Measurements from ENCODE around the gene TOMM5.

Gene TOMM5

GRCh38 chr9:37623267-37623666 lies 30.9 kb upstream of the TOMM5 start:
- Histone ChIP-seq H3K4me1 (ENCODE audit: insufficient read depth, low read length) (no peaks in the 10 kb centered on the region), H3K36me3 (ENCODE audit: insufficient read depth, low read length) (no peaks in the 10 kb centered on the region), H2AFZ (ENCODE audit: low read depth, low read length) (no peak overlapping the region), H3K9me3 (ENCODE audit: low read length) (no peaks in the 10 kb centered on the region), H3K4me3 (ENCODE audit: low read length) (no peak overlapping the region), H3K27me3 (ENCODE audit: insufficient read depth, low read length) (peaks cover 22% of the 10 kb centered on the region)

DNA sequence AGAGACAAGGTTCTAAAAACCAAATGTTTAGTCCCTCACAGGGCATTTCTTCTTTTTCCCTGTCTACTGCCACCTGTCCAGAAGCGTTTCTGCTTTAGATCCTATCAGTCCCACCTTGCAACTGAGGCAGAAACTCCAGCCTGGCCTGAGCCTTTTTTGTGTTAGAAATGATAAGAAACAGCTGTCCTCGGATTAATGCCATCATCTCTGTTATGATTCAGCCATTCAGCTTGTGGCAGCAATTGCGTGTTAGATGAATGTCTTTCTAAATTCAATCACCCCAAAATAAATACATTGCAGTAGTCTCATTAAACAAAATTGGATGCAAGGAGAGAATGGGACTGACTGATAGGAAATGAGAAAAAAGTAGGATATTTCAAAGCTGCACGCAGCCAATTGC lies 30.1 kb upstream of the TOMM5 start:
- H3K9me3 ChIP-seq (ENCODE audit: low read length): no peaks in the 10 kb centered on the region
- no peaks in the 10 kb centered on the region for H3K4me1 ChIP-seq (ENCODE audit: insufficient read depth, low read length)
- peaks cover 24% of the 10 kb centered on the region for H3K27me3 ChIP-seq (ENCODE audit: insufficient read depth, low read length)
- no peaks in the 10 kb centered on the region for H3K36me3 ChIP-seq (ENCODE audit: insufficient read depth, low read length)
- H2AFZ ChIP-seq (ENCODE audit: low read depth, low read length): no peak overlapping the region
- H3K4me3 ChIP-seq (ENCODE audit: low read length): no peak overlapping the region

DNA sequence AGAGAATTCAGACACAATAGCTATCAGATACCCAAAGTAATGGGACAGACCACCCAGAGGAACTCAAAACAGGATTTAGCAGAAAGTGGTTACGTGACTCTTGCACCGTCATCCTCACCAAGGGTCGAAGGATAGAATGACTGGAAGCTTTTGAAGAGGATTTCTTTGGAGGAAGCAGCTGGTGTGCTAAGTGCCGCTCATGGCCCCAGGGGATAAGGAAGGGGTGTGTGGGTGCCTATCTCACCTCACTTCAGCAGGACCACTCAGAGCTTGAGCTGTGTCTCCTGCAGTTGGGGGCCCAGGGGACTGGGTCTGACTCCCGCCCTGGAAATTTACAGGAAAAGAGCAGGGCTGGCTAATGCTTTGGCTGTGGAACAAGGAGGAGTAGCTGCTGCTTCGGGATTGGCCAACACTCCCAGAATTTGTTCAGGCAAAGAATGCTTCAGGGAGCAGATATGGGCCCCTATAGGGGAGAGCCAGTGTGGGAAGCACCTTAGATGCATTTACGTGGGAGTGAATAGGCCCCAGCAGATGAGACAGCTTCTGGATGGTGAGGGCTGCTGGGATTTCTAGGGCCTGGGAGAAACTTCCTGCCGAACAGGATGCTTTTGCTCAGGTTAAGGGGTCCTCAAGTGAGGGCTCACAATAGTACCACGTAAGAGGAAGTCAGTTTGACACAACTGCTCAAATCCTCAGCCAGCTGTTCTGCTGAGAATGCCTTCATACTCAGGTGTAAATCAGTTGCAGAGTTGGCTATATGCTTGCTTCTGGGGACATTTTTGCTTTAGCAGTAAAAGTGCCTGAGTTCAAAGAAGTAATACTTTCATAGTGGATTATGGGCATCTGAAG lies 29.1 kb upstream of the TOMM5 start:
- Histone ChIP-seq H2AFZ (ENCODE audit: low read depth, low read length) (no peak overlapping the region), H3K9me3 (ENCODE audit: low read length) (no peaks in the 10 kb centered on the region), H3K4me1 (ENCODE audit: insufficient read depth, low read length) (no peaks in the 10 kb centered on the region), H3K36me3 (ENCODE audit: insufficient read depth, low read length) (no peaks in the 10 kb centered on the region), H3K4me3 (ENCODE audit: low read length) (no peak overlapping the region), H3K27me3 (ENCODE audit: insufficient read depth, low read length) (peaks cover 24% of the 10 kb centered on the region)

DNA sequence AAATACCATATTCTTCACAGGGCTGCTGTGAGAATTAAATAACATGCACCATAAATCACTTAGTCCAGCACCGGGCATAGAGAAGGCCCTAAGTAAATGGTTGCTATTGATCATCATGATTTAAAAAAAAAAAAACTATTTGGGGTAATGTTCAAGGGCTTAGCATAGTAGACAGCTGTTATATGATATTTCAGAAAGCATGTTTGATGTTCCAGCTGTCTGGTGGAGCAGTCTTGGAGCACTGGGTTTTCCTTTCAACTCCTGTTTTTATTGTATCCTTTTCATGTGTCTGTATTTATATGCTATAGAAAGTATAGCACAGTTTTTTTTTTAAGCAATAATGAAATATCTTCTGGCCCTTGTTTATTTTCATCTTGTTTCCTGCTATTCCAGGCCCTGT lies 28.0 kb upstream of the TOMM5 start:
- no peak overlapping the region for H2AFZ ChIP-seq (ENCODE audit: low read depth, low read length)
- peaks cover 22% of the 10 kb centered on the region for H3K27me3 ChIP-seq (ENCODE audit: insufficient read depth, low read length)
- H3K36me3 ChIP-seq (ENCODE audit: insufficient read depth, low read length): no peaks in the 10 kb centered on the region
- H3K4me1 ChIP-seq (ENCODE audit: insufficient read depth, low read length): no peaks in the 10 kb centered on the region
- H3K9me3 ChIP-seq (ENCODE audit: low read length): no peaks in the 10 kb centered on the region
- H3K4me3 ChIP-seq (ENCODE audit: low read length): no peak overlapping the region

- H3K4me1 ChIP-seq (ENCODE audit: insufficient read depth, low read length): no peaks in the 10 kb centered on the region
- no peak overlapping the region for H2AFZ ChIP-seq (ENCODE audit: low read depth, low read length)
- H3K36me3 ChIP-seq (ENCODE audit: insufficient read depth, low read length): no peaks in the 10 kb centered on the region
- peaks cover 16% of the 10 kb centered on the region for H3K27me3 ChIP-seq (ENCODE audit: insufficient read depth, low read length)
- no peaks in the 10 kb centered on the region for H3K9me3 ChIP-seq (ENCODE audit: low read length)
- no peak overlapping the region for H3K4me3 ChIP-seq (ENCODE audit: low read length)
These were observed 27.4 kb upstream of the TOMM5 start for GRCh38 chr9:37619806-37620205.

DNA sequence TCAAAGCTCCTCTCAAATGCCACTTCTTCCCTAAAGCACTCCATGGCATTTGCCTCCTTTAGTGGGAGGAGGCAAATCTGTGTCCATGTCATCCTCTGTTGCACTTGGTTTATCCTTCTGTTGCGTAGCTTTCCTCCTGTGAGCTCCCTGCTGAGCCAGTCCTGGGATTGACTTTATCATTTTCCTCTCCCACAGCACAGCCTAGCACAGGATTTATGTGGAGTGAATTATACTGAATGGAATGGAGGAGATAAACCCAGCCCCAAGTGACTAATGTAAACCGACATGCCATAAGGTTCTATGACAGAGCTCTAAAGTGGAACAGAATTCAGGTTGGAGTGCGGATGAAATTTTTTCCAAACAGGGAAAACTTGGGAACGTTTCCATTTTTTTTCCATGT lies 26.4 kb upstream of the TOMM5 start:
- H3K27me3 ChIP-seq (ENCODE audit: insufficient read depth, low read length): peaks cover 18% of the 10 kb centered on the region
- H2AFZ ChIP-seq (ENCODE audit: low read depth, low read length): no peak overlapping the region
- H3K36me3 ChIP-seq (ENCODE audit: insufficient read depth, low read length): no peaks in the 10 kb centered on the region
- no peak overlapping the region for H3K4me3 ChIP-seq (ENCODE audit: low read length)
- no peaks in the 10 kb centered on the region for H3K4me1 ChIP-seq (ENCODE audit: insufficient read depth, low read length)
- H3K9me3 ChIP-seq (ENCODE audit: low read length): no peaks in the 10 kb centered on the region

DNA sequence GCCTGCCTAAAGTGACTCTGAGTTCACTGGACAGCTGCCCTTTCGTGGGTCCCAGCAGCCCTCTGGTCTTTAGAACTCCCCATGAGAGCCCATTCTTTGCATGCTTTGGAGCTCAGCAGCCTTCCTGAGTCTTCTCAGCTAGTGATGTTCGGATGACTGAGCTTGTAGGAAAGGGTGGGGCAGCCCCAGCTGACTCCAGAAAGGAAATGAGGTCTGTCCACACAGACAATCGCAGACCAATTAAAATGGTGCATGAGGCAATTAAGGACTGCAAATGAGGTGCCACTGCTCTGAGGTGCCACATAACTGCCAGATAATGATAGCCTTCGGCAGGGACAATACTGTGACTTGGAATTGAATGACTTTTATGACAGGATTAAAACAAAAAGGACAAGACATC lies 25.4 kb upstream of the TOMM5 start:
- no peaks in the 10 kb centered on the region for H3K4me1 ChIP-seq (ENCODE audit: insufficient read depth, low read length)
- H2AFZ ChIP-seq (ENCODE audit: low read depth, low read length): no peak overlapping the region
- peaks cover 12% of the 10 kb centered on the region for H3K27me3 ChIP-seq (ENCODE audit: insufficient read depth, low read length)
- no peak overlapping the region for H3K4me3 ChIP-seq (ENCODE audit: low read length)
- no peaks in the 10 kb centered on the region for H3K9me3 ChIP-seq (ENCODE audit: low read length)
- no peaks in the 10 kb centered on the region for H3K36me3 ChIP-seq (ENCODE audit: insufficient read depth, low read length)

DNA sequence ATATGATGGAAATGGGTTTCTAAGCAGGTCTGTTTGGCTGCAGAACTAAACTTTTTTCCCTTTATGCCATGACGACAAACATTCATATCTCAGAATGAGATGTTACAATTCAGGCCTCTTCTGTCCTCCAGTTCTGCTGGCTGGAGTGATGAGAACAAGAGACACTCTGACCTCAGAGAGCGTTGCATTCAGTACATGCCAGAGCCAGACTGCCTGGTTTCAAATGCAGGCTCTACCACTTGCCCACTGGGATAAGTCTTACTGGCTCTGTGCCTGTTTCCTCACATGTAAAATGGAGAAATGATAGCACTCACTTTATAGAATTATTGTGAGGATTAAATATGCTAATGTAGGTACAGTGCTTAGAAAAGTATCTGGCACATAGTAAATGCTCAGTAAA lies 24.8 kb upstream of the TOMM5 start:
- H3K36me3 ChIP-seq (ENCODE audit: insufficient read depth, low read length): no peaks in the 10 kb centered on the region
- peaks cover 12% of the 10 kb centered on the region for H3K27me3 ChIP-seq (ENCODE audit: insufficient read depth, low read length)
- H2AFZ ChIP-seq (ENCODE audit: low read depth, low read length): no peak overlapping the region
- no peaks in the 10 kb centered on the region for H3K9me3 ChIP-seq (ENCODE audit: low read length)
- no peaks in the 10 kb centered on the region for H3K4me1 ChIP-seq (ENCODE audit: insufficient read depth, low read length)
- no peak overlapping the region for H3K4me3 ChIP-seq (ENCODE audit: low read length)

DNA sequence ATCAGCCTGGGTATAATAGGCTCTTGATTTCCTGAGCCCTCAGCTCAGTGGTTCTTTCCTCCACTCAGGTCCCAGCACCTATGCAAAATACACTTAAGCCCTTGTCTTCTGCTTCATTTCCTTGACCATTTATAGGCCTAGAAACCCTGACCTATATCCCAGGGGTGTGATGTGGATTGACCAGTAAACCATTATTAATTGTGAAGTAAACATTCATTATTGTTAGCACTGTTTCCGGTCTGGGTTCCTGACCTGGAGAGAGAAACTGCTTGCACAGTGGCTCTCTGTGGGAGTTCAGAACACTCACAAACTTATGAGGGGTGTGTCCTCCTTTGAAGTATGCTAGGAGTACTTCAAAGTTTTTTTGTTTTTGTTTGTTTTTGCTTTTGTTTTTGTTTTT lies 19.6 kb upstream of the TOMM5 start:
- H3K4me3 ChIP-seq (ENCODE audit: low read length): no peak overlapping the region
- H2AFZ ChIP-seq (ENCODE audit: low read depth, low read length): no peak overlapping the region
- H3K36me3 ChIP-seq (ENCODE audit: insufficient read depth, low read length): no peaks in the 10 kb centered on the region
- H3K4me1 ChIP-seq (ENCODE audit: insufficient read depth, low read length): peaks cover 7% of the 10 kb centered on the region
- H3K9me3 ChIP-seq (ENCODE audit: low read length): no peaks in the 10 kb centered on the region
- H3K27me3 ChIP-seq (ENCODE audit: insufficient read depth, low read length): peaks cover 6% of the 10 kb centered on the region

DNA sequence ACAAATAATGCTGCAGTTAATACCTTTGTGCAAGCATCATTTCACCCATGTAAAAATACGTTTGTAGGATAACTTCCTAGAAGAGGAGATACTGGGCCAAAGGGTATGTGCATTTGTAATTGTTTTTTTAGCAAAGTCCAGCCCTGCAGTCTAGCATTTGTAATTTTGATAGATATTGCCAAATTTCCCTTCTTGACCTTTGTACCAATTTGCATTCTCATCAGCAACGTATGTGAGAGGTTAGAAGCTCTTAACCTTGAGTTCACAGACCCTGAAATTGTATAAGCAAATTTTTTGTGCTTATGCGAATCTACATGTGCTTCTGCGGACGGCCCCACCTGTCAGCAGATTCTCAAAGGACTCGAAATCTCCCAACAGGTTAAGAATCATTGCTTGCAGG lies 18.6 kb upstream of the TOMM5 start:
- no peaks in the 10 kb centered on the region for H3K9me3 ChIP-seq (ENCODE audit: low read length)
- no peak overlapping the region for H3K4me3 ChIP-seq (ENCODE audit: low read length)
- H2AFZ ChIP-seq (ENCODE audit: low read depth, low read length): no peak overlapping the region
- H3K4me1 ChIP-seq (ENCODE audit: insufficient read depth, low read length): peaks cover 7% of the 10 kb centered on the region
- H3K36me3 ChIP-seq (ENCODE audit: insufficient read depth, low read length): no peaks in the 10 kb centered on the region
- H3K27me3 ChIP-seq (ENCODE audit: insufficient read depth, low read length): peaks cover 7% of the 10 kb centered on the region

DNA sequence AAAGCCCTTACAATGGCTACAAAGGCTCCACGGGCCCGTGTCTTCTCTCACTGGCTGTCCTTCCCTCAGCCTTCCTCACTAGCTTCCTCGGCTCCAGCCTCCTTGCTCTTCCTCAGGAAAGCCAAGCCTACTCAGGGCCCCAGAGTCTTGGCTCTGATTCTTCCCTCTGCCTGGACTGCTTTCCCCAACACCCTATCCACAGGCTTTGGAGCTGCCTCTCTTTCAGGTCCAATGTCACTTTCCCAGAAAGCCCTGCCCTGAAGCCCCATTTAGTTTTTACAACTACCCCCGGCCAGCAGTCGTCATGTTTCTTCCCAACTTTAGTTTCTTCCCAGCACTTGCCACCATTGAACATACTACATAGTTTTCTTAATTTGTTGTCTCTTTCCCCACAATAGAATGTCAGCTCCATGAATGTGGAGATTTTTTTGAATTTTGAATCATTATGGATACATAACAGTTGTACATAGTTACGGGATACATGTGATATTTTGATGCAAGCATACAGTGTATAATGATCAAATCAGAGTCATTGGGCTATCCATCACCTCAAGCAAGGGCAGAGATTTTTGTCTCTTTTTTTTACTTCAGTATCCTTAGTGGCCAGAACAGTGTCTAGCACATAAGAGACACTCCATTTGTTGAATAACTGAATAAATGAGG lies 17.5 kb upstream of the TOMM5 start:
- peaks cover 7% of the 10 kb centered on the region for H3K4me1 ChIP-seq (ENCODE audit: insufficient read depth, low read length)
- H2AFZ ChIP-seq (ENCODE audit: low read depth, low read length): no peak overlapping the region
- no peaks in the 10 kb centered on the region for H3K36me3 ChIP-seq (ENCODE audit: insufficient read depth, low read length)
- H3K27me3 ChIP-seq (ENCODE audit: insufficient read depth, low read length): peaks cover 13% of the 10 kb centered on the region
- H3K4me3 ChIP-seq (ENCODE audit: low read length): no peak overlapping the region
- H3K9me3 ChIP-seq (ENCODE audit: low read length): no peaks in the 10 kb centered on the region

DNA sequence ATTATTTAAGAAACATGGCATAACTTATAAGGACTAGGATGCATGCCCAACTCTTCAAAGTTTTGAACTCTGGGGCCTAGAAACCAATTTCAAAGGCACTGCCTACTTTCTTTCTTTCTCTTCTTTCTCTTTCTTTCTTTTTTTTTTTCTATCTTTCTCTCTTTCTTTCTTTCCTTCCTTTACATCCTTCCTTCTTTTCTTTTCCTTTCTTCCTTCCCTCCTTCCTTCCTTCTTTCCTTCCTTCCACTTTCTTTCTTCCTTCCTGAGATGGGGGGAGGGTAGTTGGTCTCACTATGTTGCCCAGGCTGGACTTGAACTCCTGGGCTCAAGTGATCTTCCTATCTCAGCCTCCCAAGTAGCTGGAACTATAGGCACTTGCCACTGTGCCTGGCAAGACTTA lies 15.9 kb upstream of the TOMM5 start:
- no peaks in the 10 kb centered on the region for H3K36me3 ChIP-seq (ENCODE audit: insufficient read depth, low read length)
- peaks cover 11% of the 10 kb centered on the region for H3K27me3 ChIP-seq (ENCODE audit: insufficient read depth, low read length)
- H3K4me1 ChIP-seq (ENCODE audit: insufficient read depth, low read length): peaks cover 7% of the 10 kb centered on the region
- no peaks in the 10 kb centered on the region for H3K9me3 ChIP-seq (ENCODE audit: low read length)
- no peak overlapping the region for H3K4me3 ChIP-seq (ENCODE audit: low read length)
- H2AFZ ChIP-seq (ENCODE audit: low read depth, low read length): no peak overlapping the region

DNA sequence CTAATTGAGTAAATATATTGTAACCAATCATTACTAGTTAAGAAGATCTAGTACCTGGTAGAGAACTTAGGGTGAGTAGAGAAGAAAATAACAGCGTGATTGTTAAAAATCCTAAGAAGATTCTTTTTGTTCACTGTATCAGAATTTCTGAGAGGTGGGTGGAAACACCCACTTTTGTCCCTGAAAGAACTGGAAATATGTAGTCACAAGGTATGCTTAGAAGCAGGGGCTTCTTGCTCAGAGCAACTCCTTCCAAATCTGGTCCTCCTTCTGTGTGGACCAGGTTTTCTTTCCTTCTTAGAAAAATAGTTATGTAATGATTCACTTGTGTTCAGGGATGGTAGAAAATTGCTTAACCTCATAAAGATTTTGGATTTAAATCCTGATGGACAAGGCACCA lies 11.9 kb upstream of the TOMM5 start:
- H3K36me3 ChIP-seq (ENCODE audit: insufficient read depth, low read length): no peaks in the 10 kb centered on the region
- H3K4me3 ChIP-seq (ENCODE audit: low read length): no peak overlapping the region
- H3K4me1 ChIP-seq (ENCODE audit: insufficient read depth, low read length): peaks cover 1% of the 10 kb centered on the region
- H2AFZ ChIP-seq (ENCODE audit: low read depth, low read length): no peak overlapping the region
- H3K9me3 ChIP-seq (ENCODE audit: low read length): no peaks in the 10 kb centered on the region
- peaks cover 11% of the 10 kb centered on the region for H3K27me3 ChIP-seq (ENCODE audit: insufficient read depth, low read length)

Data from neuron (in vitro differentiated cells).